ENCODE results near the gene G3BP1.
"Not testable (repeated sequence)": the region's sequence is repeated elsewhere in the genome, so short reads cannot be mapped to it uniquely, and the experiment has no call there.

Gene G3BP1

GRCh38 chr5:151795426-151795825 lies 23.7 kb downstream of the G3BP1 start:
- no peak for DNase-seq (ENCODE audit: low read depth in 3 of 3)

DNA sequence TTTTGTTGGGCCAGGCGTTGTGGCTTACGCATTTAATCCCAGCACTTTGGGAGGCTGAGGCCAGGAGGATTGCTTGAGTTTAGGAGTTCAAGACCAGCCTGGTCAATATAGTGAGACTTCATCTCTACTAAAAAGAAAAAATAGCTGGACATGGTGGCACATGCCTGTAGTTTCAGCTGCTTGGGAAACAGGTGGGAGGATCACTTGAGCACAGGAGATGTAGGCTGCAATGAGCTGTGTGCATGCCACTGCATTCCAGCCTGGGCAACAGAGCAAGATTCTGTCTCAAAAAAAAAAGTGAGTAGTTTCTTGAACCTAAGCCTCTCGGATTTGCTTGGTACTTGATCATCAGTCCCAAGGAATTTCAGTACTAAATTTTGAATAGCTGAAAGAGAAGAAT lies 26.9 kb downstream of the G3BP1 start:
- DNase-seq (ENCODE audit: low read depth in 3 of 3): no peak

DNA sequence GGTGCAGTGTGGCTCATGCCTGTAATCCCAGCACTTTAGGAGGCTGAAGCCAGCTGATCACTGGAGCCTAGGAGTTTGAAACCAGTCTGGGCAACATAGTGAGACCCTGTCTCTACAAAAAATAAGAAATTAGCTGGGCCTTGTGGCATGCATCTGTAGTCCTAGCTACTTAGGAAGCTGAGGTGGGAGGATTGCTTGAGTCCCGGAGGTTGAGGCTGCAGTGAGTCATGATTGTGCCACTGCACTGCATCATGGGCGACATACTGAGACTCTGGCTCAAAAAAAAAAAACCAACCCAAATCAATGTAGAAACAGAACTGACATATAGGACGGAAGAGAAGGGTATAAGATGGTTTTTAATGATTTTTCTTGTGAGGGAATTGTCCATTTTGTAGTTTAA lies 27.7 kb downstream of the G3BP1 start:
- no peak for DNase-seq (ENCODE audit: low read depth in 3 of 3)

GRCh38 chr5:151800532-151800931 lies 28.8 kb downstream of the G3BP1 start:
- no peak for DNase-seq (ENCODE audit: low read depth in 3 of 3)

- no peak for DNase-seq (ENCODE audit: low read depth in 3 of 3)
These were observed 33.9 kb downstream of the G3BP1 start for GRCh38 chr5:151805414-151806223.

GRCh38 chr5:151808451-151809169 lies 36.9 kb downstream of the G3BP1 start:
- DNase-seq (ENCODE audit: low read depth in 3 of 3): no peak

GRCh38 chr5:151810449-151810848 lies 38.7 kb downstream of the G3BP1 start:
- DNase-seq (ENCODE audit: low read depth in 3 of 3): no peak

DNA sequence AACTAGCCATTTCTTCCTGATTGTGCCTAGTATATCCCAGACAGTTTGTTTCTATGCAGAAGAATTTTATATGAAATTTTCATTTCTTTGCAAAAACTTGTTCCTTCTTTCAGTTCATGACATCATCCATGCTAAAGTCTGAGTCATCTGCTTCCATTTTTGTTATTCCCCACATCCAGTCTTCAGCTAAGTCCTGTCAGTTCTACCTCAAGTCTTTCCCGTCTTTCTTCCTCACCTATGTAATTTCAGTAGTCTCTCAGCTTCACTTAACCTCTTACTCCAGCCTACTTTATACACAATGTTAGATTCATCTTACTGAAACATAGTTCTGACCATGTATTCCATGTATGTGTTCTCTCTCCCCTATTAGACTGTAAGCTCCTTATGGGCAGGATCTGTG lies 39.1 kb downstream of the G3BP1 start:
- DNase-seq (ENCODE audit: low read depth in 3 of 3): no peak

DNA sequence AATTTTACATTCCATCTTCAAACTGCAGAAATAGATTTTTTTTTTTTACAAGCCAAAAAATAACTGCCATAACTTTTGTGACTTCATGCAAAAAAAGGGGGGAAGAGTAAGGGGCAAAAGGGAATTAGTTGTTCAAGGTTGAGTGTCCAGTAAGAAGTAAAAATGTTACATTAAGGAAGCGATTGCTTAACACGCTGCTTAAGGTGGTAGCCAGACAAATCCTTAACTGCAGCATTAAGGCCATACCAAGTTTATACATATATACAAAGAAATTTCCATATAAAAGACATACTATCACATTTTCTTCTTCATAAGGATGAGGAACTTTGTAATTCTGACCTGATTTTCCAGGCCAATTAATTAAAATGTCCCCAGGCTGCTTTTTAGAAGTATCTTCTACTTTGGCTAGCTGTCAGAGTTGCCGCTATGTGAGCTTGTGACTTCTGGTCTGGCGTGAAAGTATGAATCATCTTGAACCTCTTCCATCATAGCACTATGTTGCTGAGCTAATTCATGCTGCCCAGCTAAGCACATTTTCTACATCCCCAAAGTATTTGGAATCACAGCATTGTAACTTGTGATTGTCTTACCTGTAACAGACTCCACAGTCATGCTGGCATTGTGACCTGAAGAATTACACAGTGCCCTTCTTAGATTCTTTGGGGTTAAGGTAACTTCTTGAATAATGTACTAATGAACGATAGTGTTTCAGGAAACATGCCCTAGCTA lies 40.0 kb downstream of the G3BP1 start:
- DNase-seq (ENCODE audit: low read depth in 3 of 3): no peak

DNA sequence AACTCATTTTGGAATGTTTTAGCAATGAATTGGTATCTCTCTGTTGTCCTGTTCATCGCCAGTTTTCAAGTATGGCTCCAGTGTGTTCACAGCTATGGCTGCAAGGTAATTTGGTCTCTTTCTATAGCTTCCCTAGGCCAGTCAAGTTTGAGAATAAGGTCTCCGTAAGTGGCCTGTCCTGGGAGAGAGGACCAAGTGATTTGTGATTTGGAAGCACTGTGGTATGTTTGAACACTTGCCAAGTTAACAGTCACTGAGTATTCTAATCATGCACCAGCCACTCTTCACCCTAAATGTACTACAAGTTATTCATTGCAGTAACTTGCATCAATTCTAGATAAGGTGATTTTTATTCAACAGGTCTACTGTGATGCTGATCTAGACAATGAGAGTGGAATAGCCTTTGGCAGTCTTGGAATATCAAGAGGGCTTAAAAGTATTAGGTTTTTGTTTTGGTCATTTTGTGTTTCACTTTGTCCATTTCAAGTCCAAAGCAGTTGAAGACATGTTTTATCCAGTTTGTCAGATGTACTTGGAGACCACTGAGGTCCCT lies 41.1 kb downstream of the G3BP1 start:
- no peak for DNase-seq (ENCODE audit: low read depth in 3 of 3)

- DNase-seq (ENCODE audit: low read depth in 3 of 3): no peak
These were observed 43.3 kb downstream of the G3BP1 start for GRCh38 chr5:151815051-151815450.

DNA sequence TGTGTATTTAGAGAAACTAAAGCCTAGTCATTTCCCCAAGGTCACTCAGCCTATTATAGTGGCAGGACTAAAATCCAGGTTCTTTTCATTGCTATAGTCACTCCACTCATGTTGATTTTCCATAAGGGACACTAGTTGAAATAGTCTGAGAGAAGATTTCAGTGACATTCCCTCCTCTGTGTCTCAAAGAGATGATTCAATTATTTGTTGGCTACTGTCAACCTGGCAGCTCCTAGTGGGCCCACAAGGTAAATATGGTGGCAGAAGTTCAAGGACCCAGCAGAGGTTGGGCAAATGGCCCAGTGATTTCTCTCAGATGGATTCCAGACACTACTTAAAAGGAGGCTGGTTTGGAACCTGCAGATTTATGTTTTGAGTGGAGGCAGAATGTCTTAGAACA lies 48.1 kb downstream of the G3BP1 start:
- no peak for DNase-seq (ENCODE audit: low read depth in 3 of 3)

GRCh38 chr5:151820271-151820670 lies 48.5 kb downstream of the G3BP1 start:
- DNase-seq (ENCODE audit: low read depth in 3 of 3): no peak

GRCh38 chr5:151820903-151821302 lies 49.1 kb downstream of the G3BP1 start:
- no peak for DNase-seq (ENCODE audit: low read depth in 3 of 3)

- DNase-seq (ENCODE audit: low read depth in 3 of 3): no peak
These were observed 50.4 kb downstream of the G3BP1 start for GRCh38 chr5:151822141-151822540.

- peak in 1 of 3 experiments; percentile 4 for DNase-seq (ENCODE audit: low read depth in 3 of 3)
These were observed 53.7 kb downstream of the G3BP1 start for GRCh38 chr5:151825445-151825844.

DNA sequence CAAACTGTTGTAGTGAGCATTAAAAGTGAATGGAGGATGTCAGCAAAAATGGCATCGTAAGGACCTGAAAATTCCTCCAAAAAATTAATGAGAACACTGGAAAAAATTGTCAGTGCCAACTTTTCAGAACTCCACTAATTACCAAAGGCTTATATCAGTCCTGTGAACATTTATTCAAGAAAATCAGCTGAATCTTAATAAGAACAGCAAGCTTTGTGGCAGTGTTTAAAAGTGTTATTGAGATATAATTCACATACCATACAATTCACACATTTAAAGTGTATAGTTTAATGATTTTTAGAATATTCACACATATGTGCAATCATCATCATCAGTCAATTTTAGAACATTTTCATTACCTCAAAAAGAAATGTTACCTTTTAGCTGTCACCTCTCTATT lies 57.6 kb downstream of the G3BP1 start:
- DNase-seq (ENCODE audit: low read depth in 3 of 3): no peak

GRCh38 chr5:151832843-151833242 lies 61.1 kb downstream of the G3BP1 start:
- not testable (repeated sequence) for DNase-seq (ENCODE audit: low read depth in 3 of 3)

DNA sequence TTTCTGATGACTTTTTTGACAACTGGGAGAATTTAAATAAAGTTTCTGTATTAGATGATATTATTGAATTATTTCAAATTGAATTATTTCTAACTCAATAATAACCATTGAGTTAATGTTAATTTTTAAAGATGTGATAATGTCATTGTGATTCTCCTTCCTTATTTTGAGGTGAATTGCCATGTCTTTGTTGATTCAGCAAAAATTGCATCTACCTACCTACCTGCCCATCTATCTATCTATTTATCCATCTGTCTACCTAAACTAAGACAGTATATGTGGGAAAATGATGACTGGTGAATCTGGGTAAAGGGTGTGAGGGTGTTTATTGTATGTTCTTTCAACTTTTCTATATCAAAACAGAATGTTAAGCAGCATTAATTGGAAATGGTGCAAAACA lies 75.0 kb downstream of the G3BP1 start:
- no peak for DNase-seq (ENCODE audit: low read depth in 3 of 3)

DNA sequence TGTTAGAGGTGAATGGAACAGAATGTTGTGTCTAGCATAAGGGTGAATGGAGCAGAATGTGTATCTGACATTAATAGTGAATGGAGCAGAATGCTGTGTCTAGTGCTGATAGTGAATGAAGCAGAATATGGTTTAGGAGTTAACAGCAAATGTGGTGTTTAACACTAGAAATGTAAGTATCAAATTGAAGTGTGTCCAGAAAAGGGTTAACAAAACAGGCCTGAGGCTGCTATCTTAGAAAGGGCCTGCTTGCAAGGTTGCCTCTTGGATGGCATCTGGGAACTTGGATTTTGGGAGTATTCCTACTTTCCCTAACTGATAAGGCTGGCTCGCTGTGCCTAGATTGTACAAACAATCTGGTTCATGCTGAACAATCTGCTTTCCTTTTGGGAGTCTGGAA lies 76.1 kb downstream of the G3BP1 start:
- no peak for DNase-seq (ENCODE audit: low read depth in 3 of 3)

DNA sequence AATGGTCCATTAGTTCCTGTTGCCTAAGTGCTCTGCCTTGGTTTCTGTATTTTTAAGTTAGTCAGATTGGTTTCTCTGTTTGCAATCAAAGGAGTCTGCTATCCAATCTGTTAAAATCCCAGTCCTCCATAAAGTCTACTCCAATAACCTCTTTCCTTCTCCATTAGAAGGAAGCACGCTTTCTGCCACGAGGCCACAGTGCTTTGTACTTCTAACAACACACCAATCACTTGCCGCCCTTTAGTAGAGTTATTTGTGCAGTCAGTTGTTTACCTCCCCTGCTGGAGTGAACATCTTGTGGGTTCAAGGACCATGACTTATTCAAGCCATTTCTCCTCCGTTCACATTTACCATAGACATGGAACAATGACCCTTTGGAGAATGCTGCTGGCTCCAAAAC lies 83.9 kb downstream of the G3BP1 start:
- no peak for DNase-seq (ENCODE audit: low read depth in 3 of 3)

- DNase-seq (ENCODE audit: low read depth in 3 of 3): no peak
These were observed 85.1 kb downstream of the G3BP1 start for GRCh38 chr5:151856861-151857260.
